Activated naive CD8-positive, alpha-beta T cell treated with anti-CD3 and anti-CD28 coated beads, Interleukin-2, amount 10 ng/mL, durations not matched to agents 7 days and 5 days (primary cell): ENCODE results near the gene MYO1H. TPM values are rescaled to one million over a fixed set of nuclear protein-coding genes. Genes with fewer than 3 reads are reported as not detected.
"Not testable (repeated sequence)": the region's sequence is repeated elsewhere in the genome, so short reads cannot be mapped to it uniquely, and the experiment has no call there.

Source experiments
- ATAC-seq: fragments of 150-1000 bp; cut with Tn5 transposase; one replicate; pipeline ENCODE4 v1.10.0; 2021; ENCODE audit warnings: low read depth, moderate library complexity
- POLR2A ChIA-PET: fragments of 350-600 bp; sonication (Branson Sonifier 250); formaldehyde crosslinking; loops from one replicate; lab custom pipeline; 2021; ENCODE audit warnings: antibody characterized with exemption; lab: Charles Lee
- DNase-seq: peaks from one replicate; pipeline ENCODE4 v3.0.0; 2021
- H3K27ac Mint-ChIP-seq: one replicate; pipeline ENCODE4 v1.8.0; 2022; ENCODE audit warnings: mild to moderate bottlenecking, mixed read lengths
- H3K27me3 Mint-ChIP-seq: one replicate; pipeline ENCODE4 v1.8.0; 2022; ENCODE audit warnings: mild to moderate bottlenecking, moderate library complexity, mixed read lengths
- H3K36me3 Mint-ChIP-seq: one replicate; pipeline ENCODE4 v1.8.0; 2021; ENCODE audit warnings: mild to moderate bottlenecking, mixed read lengths
- H3K4me1 Mint-ChIP-seq: one replicate; pipeline ENCODE4 v1.8.0; 2021; ENCODE audit warnings: mixed read lengths
- H3K4me3 Mint-ChIP-seq: one replicate; pipeline ENCODE4 v1.8.0; 2022; ENCODE audit warnings: mild to moderate bottlenecking, moderate library complexity, mixed read lengths
- H3K9me3 Mint-ChIP-seq: one replicate; pipeline ENCODE4 v1.8.0; 2021; ENCODE audit warnings: mixed read lengths
- total RNA-seq, 2 experiments: library from RNA; stranded (reverse); gene quantifications; one replicate each; pipeline ENCODE4 v1.2.3, GENCODE V29; 2021

Gene MYO1H
- total RNA-seq, 2 experiments from 2014 or later = not detected

DNA sequence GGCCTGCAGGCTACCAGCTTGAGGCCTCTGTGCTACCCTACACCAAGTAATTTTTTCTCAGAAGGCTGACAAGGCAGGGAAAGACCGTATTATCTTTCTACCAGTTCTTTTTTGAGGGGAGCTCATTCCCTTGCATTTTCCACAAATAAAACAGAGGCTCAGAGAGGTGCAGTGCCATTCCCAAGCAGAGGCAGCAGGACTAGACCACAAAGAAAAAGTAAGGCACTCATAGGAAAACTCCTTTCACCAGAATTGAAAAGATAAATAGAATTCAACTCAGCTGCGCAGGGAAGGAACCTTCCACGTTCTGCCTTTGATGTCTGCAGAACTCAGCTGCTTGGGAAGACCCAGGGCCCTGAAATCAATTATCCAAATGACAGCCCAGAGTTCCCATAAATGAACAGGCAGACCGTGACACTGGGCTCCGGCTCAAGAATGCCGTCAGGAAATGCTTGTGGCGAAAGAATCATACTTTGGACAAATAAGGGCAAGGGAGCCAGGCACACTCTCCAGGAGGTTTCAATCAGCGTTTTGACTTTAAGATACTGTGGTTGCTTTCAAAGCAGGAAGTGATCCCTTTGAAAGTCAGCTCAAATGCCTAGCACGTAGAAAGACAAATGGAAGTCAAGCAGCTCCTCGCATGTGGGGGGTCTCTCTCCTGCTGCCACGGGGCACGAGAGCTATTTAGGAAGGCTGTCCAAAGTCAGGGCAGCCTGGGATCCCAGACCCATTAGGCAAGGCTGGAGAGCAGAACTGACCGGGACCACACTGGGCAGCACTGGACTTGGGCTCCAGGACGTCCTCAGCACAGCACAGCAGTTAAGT is 115.4 kb downstream of the MYO1H start:
- peak overlapping the region; percentile 83 for H3K27ac Mint-ChIP-seq
- peak overlapping the region; percentile 65 for H3K4me3 Mint-ChIP-seq
- no peaks in the 10 kb centered on the region for H3K27me3 Mint-ChIP-seq
- ATAC-seq = peak; percentile 75
- H3K4me1 Mint-ChIP-seq = peaks cover 37% of the 10 kb centered on the region
- peaks cover 4% of the 10 kb centered on the region for H3K36me3 Mint-ChIP-seq
- no peaks in the 10 kb centered on the region for H3K9me3 Mint-ChIP-seq
- POLR2A ChIA-PET = interaction anchor here (1.0 to 2.1 kb wide), 2 partner anchors 14 to 30 kb away, joined by 3 to 12 read pairs; partner anchors contain the start of genes KCTD10 and UBE3B
- no peak for DNase-seq

DNA sequence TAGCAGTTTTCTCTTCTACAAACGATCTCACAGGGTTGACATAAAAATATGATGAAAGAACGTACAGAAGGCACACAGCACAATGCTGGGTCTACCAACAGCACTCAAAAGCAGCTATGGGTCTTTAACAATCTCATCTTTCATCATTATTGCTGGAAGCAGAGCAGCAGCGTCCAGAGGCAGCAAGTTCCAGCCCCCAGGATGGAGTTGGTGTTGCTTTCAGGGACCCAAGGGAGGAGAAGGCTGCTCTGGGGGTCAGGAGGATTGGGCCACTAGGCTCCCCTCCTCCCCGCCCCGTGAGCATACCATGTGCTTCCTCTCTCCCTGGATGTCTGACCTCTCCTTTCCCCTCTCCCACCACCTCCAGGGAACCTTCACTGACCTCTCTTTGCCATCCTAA is 116.1 kb downstream of the MYO1H start:
- Mint-ChIP-seq H3K9me3 (no peaks in the 10 kb centered on the region), H3K4me1 (peaks cover 35% of the 10 kb centered on the region), H3K4me3 (peak overlapping the region; percentile 65), H3K27ac (peak overlapping the region; percentile 83), H3K27me3 (no peaks in the 10 kb centered on the region), H3K36me3 (peaks cover 4% of the 10 kb centered on the region)
- ATAC-seq = no peak
- DNase-seq = no peak
- POLR2A ChIA-PET = interaction anchor here (1.0 to 2.1 kb wide), 2 partner anchors 13 to 31 kb away, joined by 3 to 12 read pairs; partner anchors contain the start of genes KCTD10 and UBE3B

DNA sequence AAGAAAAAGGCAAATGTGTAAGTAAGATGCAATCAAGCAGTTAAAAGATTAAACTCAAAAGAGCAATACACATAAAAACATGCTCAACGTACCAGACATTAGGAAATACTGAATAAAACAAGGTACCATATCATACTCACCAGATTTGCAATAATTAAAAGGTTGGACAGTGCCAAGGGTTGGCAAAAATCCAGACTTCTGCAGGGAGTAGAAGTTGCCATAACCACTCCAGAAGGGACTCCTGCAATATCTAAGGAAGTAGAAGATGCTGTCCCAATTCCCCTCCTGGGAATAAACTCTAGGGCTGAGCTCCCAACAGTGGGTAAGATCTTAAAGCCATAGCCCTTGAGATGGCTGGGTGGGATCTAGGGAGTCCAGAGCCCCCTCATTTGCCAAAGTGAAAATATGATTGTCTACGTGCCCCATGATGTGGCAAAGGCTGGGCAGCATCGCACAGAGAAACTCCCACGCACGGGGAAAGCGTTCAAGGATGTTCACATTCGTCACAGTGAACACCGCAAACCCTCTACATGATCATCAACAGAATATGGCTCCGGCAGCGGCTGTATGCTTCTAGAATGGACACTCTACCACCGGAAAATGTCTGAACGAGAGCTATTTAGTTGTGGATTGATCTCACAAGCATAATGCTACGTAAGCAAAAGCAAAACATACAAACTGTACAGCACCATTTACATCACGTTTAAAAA is 117.1 kb downstream of the MYO1H start:
- Mint-ChIP-seq H3K4me1 (peaks cover 36% of the 10 kb centered on the region), H3K27me3 (no peaks in the 10 kb centered on the region), H3K36me3 (peaks cover 4% of the 10 kb centered on the region), H3K9me3 (no peaks in the 10 kb centered on the region), H3K4me3 (no peak overlapping the region), H3K27ac (no peak overlapping the region)
- ATAC-seq (no peak), DNase-seq (no peak)
- POLR2A ChIA-PET = no interaction called here

DNA sequence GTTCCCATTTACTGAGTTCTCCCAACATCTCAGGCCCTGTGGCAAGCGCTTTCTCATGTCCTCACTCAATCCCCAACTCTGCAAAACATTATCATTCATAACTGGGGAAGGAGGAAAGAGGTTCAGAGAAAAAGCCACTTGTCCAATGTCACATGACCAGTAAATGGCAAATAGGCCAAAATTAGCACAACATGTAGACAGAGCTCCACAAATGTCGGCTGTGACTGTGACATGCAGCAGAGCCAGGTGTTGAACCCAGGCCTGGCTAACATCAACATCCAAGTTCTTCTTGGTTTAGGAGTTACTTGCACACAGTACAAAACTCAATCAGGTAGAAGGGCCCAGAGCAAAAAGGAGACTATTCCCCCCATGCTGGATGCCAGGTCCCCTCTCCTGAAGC is 118.6 kb downstream of the MYO1H start:
- POLR2A ChIA-PET = no interaction called here
- peak overlapping the region; percentile 24 for H3K27ac Mint-ChIP-seq
- peaks cover 2% of the 10 kb centered on the region for H3K36me3 Mint-ChIP-seq
- DNase-seq (no peak), ATAC-seq (no peak)
- peaks cover 40% of the 10 kb centered on the region for H3K4me1 Mint-ChIP-seq
- H3K4me3 Mint-ChIP-seq = no peak overlapping the region
- H3K9me3 Mint-ChIP-seq = no peaks in the 10 kb centered on the region
- H3K27me3 Mint-ChIP-seq = no peaks in the 10 kb centered on the region

DNA sequence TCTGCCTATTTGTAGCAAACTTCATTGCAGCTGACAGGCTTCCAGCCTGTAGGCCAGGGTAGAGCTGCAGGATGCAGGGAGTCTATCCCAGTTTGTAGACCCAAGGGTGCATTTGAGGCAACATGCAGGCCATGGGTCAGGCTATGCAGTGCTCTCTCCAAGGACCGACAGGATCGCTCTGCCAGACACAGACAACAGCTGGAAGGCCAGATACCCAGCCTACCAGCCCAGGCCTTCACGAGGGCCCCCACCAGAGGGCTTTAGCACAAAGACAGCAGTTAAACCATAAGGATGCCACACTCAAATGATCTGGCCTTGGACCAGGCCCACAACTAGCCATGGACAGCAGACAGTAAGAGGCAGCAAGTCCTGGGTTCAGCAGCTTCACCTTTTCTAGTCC is 119.1 kb downstream of the MYO1H start:
- H3K27ac Mint-ChIP-seq = no peak overlapping the region
- no peak for ATAC-seq
- POLR2A ChIA-PET = no interaction called here

DNA sequence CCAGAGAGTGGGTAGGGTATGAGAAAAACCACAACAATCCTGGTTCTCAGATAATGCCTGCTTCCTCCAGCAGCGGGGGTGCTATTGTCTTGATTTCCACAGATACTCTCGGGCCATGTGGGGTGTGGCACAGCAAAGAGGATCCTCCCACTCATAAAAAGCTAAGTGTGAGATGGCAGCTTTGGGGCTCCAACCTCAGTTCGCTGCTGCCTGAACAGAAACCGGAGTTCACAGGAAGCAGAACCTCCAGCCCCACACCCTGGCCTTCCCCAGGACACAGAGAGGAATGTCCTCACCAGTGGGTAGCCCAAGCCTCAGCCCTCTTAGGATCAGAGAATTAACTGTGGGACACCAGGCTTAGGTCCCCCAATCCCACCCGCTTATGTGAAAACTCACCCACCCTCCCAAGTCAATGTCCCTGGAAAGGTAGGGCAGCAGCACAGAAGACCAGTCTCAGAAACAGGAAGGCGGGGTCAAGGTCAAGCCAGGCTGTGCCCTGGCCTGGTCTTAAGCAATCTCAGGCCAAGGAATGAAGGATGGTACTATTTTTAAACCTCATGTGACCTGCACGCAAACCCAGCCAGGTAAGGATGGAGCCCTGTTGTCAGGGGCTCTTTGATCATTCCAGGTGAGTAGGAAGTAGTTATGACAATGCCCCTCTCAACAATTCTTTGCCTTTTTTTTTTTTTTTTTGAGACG is 120.4 kb downstream of the MYO1H start:
- Mint-ChIP-seq H3K27ac (no peak overlapping the region), H3K9me3 (no peaks in the 10 kb centered on the region), H3K27me3 (no peaks in the 10 kb centered on the region), H3K4me1 (peaks cover 25% of the 10 kb centered on the region), H3K36me3 (peaks cover 2% of the 10 kb centered on the region), H3K4me3 (no peak overlapping the region)
- ATAC-seq (no peak), DNase-seq (no peak)
- POLR2A ChIA-PET = no interaction called here

More for the DNA sequence above, 119.1 kb downstream of the MYO1H start:
- Mint-ChIP-seq H3K4me3 (no peak overlapping the region), H3K4me1 (peaks cover 36% of the 10 kb centered on the region), H3K9me3 (no peaks in the 10 kb centered on the region), H3K36me3 (peaks cover 2% of the 10 kb centered on the region), H3K27me3 (no peaks in the 10 kb centered on the region)
- no peak for DNase-seq

DNA sequence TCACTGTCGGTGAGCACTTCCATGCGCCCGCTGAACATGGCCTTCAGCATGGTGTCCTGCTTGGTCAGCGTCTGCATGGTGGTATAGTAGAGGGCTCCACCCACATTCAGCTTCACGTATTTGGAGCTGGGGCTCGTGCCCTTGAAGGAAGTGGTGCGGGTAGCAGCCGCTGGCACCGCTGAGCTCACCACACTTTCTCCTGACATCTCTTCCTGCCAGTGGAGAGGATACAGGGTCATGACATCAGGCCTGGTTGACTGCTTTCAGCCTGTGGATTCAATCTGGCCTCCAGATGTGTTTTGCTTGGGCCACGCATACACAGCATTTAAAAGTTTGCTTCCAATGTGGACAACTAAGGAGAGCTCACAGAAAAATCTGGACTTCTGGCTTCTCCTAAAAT is 121.8 kb downstream of the MYO1H start:
- no peak overlapping the region for H3K27ac Mint-ChIP-seq
- no peaks in the 10 kb centered on the region for H3K36me3 Mint-ChIP-seq
- H3K9me3 Mint-ChIP-seq = no peaks in the 10 kb centered on the region
- POLR2A ChIA-PET = no interaction called here
- no peak overlapping the region for H3K4me3 Mint-ChIP-seq
- DNase-seq (no peak), ATAC-seq (peak; percentile 50)
- peaks cover 15% of the 10 kb centered on the region for H3K4me1 Mint-ChIP-seq
- no peaks in the 10 kb centered on the region for H3K27me3 Mint-ChIP-seq

DNA sequence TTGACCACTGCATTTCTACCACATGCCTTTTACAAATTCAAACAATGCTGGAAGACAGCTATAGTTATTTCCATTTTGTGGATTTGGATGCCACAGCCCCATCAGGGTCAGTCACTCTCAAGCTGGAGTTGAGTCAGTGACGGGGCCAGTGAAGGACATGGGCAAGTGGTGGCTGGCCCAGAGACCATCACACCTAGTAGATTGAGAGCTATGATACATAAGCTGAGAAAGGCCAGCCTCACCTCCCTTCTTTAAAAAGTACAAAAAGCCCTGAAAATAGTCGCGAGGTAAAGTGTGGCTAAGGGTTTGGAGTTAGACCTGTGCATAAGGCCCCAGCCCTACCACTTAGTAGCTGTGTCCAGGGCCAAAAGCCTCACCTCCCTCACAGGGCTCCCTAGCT is 125.3 kb downstream of the MYO1H start:
- Mint-ChIP-seq H3K27ac (no peak overlapping the region), H3K4me1 (peaks cover 27% of the 10 kb centered on the region), H3K27me3 (no peaks in the 10 kb centered on the region), H3K4me3 (no peak overlapping the region), H3K9me3 (no peaks in the 10 kb centered on the region), H3K36me3 (no peaks in the 10 kb centered on the region)
- POLR2A ChIA-PET = no interaction called here
- ATAC-seq (no peak), DNase-seq (no peak)

DNA sequence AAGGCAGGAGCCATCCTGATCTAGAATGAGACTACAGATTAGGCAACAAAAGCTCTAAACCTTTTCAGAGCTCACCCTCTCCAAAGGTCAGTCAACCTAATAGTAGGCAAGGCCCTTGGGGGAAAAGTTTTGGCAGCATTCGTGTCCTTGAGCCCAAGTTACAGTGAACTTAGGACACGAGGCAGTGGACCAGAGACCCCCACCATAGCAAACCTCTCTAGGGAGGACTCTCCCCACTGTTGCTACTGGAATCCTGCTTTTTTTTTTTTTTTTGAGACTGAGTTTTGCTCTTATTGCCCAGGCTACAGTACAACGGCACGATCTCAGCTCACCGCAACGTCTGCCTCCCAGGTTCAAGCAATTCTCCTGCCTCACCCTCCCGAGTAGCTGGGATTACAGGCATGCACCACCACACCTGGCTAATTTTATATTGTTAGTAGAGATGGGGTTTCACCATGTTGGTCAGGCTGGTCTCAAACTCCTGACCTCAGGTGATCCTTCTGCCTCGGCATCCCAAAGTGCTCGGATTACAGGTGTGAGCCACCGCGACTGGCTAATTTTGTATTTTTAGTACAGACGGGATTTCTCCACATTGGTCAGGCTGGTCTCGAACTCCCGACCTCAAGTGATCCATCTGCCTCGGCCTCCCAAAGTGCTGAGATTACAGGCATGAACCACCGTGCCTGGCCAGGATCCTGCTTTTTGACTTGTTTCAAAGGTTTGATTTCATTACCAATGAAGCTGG is 126.0 kb downstream of the MYO1H start:
- H3K9me3 Mint-ChIP-seq, ATAC-seq, H3K36me3 Mint-ChIP-seq, POLR2A ChIA-PET, H3K27ac Mint-ChIP-seq, H3K4me3 Mint-ChIP-seq, H3K27me3 Mint-ChIP-seq, DNase-seq: not testable (repeated sequence)
- H3K4me1 Mint-ChIP-seq = peaks cover 29% of the 10 kb centered on the region

DNA sequence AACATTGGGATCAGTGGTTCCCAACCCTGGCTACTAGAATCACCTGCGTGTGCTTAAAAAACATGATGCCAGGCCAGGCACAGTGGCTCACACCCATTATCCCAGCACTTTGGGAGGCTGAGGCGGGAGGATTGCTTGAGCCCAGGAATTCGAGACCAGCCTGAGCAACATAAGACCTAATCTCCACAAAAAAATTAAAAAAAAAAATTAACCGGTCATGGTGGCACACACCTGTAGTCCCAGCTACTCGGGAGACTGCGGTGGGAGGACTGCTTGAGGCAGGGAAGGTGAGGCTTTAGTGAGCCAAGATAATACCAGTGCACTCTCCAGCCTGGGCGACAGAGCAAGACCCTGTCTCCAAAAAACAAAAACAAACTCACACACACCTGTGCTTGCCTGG is 127.4 kb downstream of the MYO1H start:
- H3K4me1 Mint-ChIP-seq = peaks cover 33% of the 10 kb centered on the region
- no peak overlapping the region for H3K4me3 Mint-ChIP-seq
- ATAC-seq (no peak), DNase-seq (no peak)
- H3K9me3 Mint-ChIP-seq = no peaks in the 10 kb centered on the region
- no peak overlapping the region for H3K27ac Mint-ChIP-seq
- H3K36me3 Mint-ChIP-seq = no peaks in the 10 kb centered on the region
- no peaks in the 10 kb centered on the region for H3K27me3 Mint-ChIP-seq
- POLR2A ChIA-PET = no interaction called here

DNA sequence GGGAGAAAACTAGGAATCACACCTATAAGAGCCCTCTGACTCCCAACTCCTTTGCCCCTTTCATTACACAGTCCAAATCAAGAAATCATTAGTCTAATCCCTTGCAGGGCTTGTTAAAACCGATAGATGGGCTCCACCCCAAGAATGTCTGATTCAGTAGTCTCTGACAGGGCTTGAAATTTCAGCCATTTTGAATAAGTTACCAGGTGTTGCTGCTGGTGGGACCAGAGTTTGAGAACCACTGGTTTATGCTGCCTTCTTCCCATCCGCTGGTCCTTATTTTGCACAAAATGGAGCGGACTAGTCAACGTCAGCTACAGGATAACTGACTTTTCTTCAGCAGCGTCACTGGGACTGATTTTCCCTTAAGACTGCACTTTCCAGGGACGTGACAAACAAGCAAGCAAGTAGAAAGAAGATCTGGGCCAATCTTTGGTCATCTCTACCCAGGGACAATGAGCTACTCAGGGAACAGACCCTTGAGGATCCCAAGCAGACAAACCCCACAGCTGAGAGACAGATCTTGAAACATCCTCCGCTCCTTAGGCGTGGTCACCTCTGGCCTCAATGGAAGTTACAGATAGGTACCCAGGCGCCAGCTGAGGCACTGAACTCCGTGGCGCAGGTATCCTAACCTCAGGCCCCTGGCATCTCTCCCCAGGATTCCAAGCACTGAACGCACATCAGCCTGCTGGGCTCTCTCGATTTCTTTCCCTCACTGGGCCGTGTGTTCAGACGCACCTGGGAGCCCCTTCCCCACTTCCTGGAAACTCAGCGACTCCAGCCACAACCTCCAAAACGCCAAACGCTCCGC is 128.5 kb downstream of the MYO1H start:
- no peaks in the 10 kb centered on the region for H3K27me3 Mint-ChIP-seq
- H3K36me3 Mint-ChIP-seq = no peaks in the 10 kb centered on the region
- H3K27ac Mint-ChIP-seq = peak overlapping the region; percentile 98
- POLR2A ChIA-PET = interaction anchor here (1.7 to 2.1 kb wide), 2 partner anchors 13 to 98 kb away, joined by 6 to 12 read pairs; partner anchors contain the start of genes MMAB and MVK
- peak overlapping the region; percentile 92 for H3K4me3 Mint-ChIP-seq
- peaks cover 28% of the 10 kb centered on the region for H3K4me1 Mint-ChIP-seq
- no peaks in the 10 kb centered on the region for H3K9me3 Mint-ChIP-seq
- ATAC-seq (no peak), DNase-seq (no peak)

DNA sequence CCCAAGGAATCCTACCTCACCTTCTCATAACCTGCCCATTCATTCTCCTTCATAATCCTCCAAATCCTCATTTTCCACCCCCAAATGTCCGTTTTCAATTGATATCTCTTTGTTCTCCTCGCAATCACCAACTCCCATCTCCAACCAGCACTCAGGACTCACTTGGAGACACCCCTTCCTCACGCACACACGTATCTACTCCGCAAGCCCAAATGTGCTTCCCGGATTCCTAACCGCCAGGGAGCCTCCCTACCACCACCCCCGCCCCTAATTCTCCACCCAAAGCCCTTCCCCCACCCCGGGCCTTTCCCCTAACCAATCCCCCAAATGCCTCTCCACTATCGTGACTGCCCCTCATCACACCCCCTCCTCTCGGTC is 129.1 kb downstream of the MYO1H start:
- Mint-ChIP-seq H3K27me3 (no peaks in the 10 kb centered on the region), H3K36me3 (no peaks in the 10 kb centered on the region), H3K27ac (peak overlapping the region; percentile 98), H3K4me3 (peak overlapping the region; percentile 92), H3K9me3 (no peaks in the 10 kb centered on the region), H3K4me1 (peaks cover 28% of the 10 kb centered on the region)
- DNase-seq (no peak), ATAC-seq (peak; percentile 7)
- POLR2A ChIA-PET = interaction anchor here (0.9 to 2.1 kb wide), 5 partner anchors 14 to 97 kb away, joined by 3 to 12 read pairs (median 4); partner anchors contain the start of genes MMAB and MVK
